Neural cell (in vitro differentiated cells): ENCODE measurements around the gene FRMD1. TPM values are rescaled to one million over a fixed set of nuclear protein-coding genes. Genes with fewer than 3 reads are reported as not detected.

Source experiments
- H2AFZ ChIP-seq: fragments of 200-600, 300-800 bp; sonication (generic), shearing (Covaris generic); 2 replicates; pipeline ENCODE4 v1.6.0; 2014; ENCODE audit warnings: low read depth, mild to moderate bottlenecking, antibody characterized with exemption, low read length, moderate library complexity
- H3F3A ChIP-seq: fragments of 200-600 bp; shearing (Covaris generic); 2 replicates; pipeline ENCODE4 v1.6.1; 2016; ENCODE audit warnings: mild to moderate bottlenecking, moderate library complexity, mixed read lengths, antibody characterized with exemption, low read length; ENCODE audit not compliant: insufficient read depth, poor library complexity, severe bottlenecking
- H3K27ac ChIP-seq: fragments of 200-600, 300-800 bp; sonication (generic), shearing (Covaris generic); 2 replicates; pipeline ENCODE4 v1.5.1; 2014; ENCODE audit warnings: mild to moderate bottlenecking, low read length, moderate library complexity
- H3K27me3 ChIP-seq: fragments of 300-800, 200-600 bp; sonication (generic), shearing (Covaris generic); 2 replicates; pipeline ENCODE4 v1.6.0; 2014; ENCODE audit warnings: mild to moderate bottlenecking, low read depth, low read length, moderate library complexity; ENCODE audit not compliant: insufficient read depth
- H3K36me3 ChIP-seq: fragments of 300-800, 200-600 bp; sonication (generic), shearing (Covaris generic); 2 replicates; pipeline ENCODE4 v1.5.1; 2014; ENCODE audit warnings: mild to moderate bottlenecking, antibody characterized with exemption, low read length, moderate library complexity; ENCODE audit not compliant: insufficient read depth
- H3K4me2 ChIP-seq: fragments of 300-800, 200-600 bp; sonication (generic), shearing (Covaris generic); 2 replicates; pipeline ENCODE4 v1.6.0; 2014; ENCODE audit warnings: mild to moderate bottlenecking, low read length
- H3K4me3 ChIP-seq: fragments of 300-800, 200-600 bp; sonication (generic), shearing (Covaris generic); 2 replicates; pipeline ENCODE4 v1.5.1; 2014; ENCODE audit warnings: mild to moderate bottlenecking, low read length, moderate library complexity
- H3K79me2 ChIP-seq: fragments of 200-600 bp; shearing (Covaris generic); replicated peaks from 2 replicates; pipeline ENCODE4 v1.6.0; 2014; ENCODE audit warnings: mild to moderate bottlenecking, low read length, moderate library complexity; ENCODE audit not compliant: insufficient read depth
- H3K9ac ChIP-seq: fragments of 300-800, 200-600 bp; sonication (generic), shearing (Covaris generic); 2 replicates; pipeline ENCODE4 v1.6.1; 2016; ENCODE audit warnings: mild to moderate bottlenecking, low read length, mixed read lengths
- H3K9me2 ChIP-seq: fragments of 200-600 bp; shearing (Covaris generic); 2 replicates; pipeline ENCODE4 v1.6.1; 2016; ENCODE audit warnings: mild to moderate bottlenecking, low read length, mixed read lengths; ENCODE audit not compliant: insufficient read depth
- H3K9me3 ChIP-seq: fragments of 200-600, 300-800 bp; sonication (generic), shearing (Covaris generic); 2 replicates; pipeline ENCODE4 v1.6.1; 2016; ENCODE audit warnings: mild to moderate bottlenecking, mixed run types, low read length, moderate library complexity, mixed read lengths
- H4K20me1 ChIP-seq: fragments of 200-600 bp; shearing (Covaris generic); 2 replicates; pipeline ENCODE4 v1.6.1; 2016; ENCODE audit warnings: mild to moderate bottlenecking, mixed run types; ENCODE audit not compliant: insufficient read depth
- EP300 ChIP-seq: fragments of 450-650 bp; conservative IDR thresholded peaks from 2 replicates; pipeline ENCODE4 v1.6.1; 2014; ENCODE audit warnings: antibody characterized with exemption, mild to moderate bottlenecking, moderate library complexity; ENCODE audit not compliant: poor library complexity, severe bottlenecking
- EZH2 ChIP-seq: fragments of 200-600, 300-800 bp; shearing (Covaris generic), sonication (generic); IDR thresholded peaks from 2 replicates; pipeline ENCODE4 v1.6.1; 2014; ENCODE audit warnings: antibody characterized with exemption, low read length, borderline replicate concordance, mild to moderate bottlenecking; ENCODE audit not compliant: insufficient read depth, poor library complexity, severe bottlenecking
- MXI1 ChIP-seq: fragments of 450-650 bp; conservative IDR thresholded peaks from 2 replicates; pipeline ENCODE4 v1.6.1; 2014; ENCODE audit warnings: antibody characterized with exemption, mild to moderate bottlenecking; ENCODE audit not compliant: poor library complexity, severe bottlenecking
- POLR2AphosphoS5 ChIP-seq: IDR thresholded peaks from 2 replicates; pipeline ENCODE4 v1.6.1; 2012
- RAD21 ChIP-seq: fragments of 450-650 bp; conservative IDR thresholded peaks from 2 replicates; pipeline ENCODE4 v1.6.1; 2014; ENCODE audit warnings: antibody characterized with exemption, mild to moderate bottlenecking, moderate library complexity
- SMC3 ChIP-seq: fragments of 450-650 bp; conservative IDR thresholded peaks from 2 replicates; pipeline ENCODE4 v1.6.1; 2014; ENCODE audit warnings: antibody characterized with exemption, mild to moderate bottlenecking, moderate library complexity; ENCODE audit not compliant: poor library complexity
- TAF1 ChIP-seq: IDR thresholded peaks from 2 replicates; pipeline ENCODE4 v1.6.1; 2012; ENCODE audit warnings: low read depth
- polyA plus RNA-seq: library from polyadenylated mRNA; depleted of rRNA; stranded (reverse); fragments of >200 nt; gene quantifications from 2 replicates; pipeline ENCODE4 v1.2.3, GENCODE V29; 2014
- TF ChIP-seq, protein P1 (sequence below): IDR thresholded peaks from 2 replicates; pipeline ENCODE4 v1.6.1; 2012; ENCODE audit warnings: borderline replicate concordance
- TF ChIP-seq, protein P2 (sequence below): fragments of 450-650 bp; IDR thresholded peaks from 2 replicates; pipeline ENCODE4 v1.5.1; 2014; ENCODE audit warnings: antibody characterized with exemption, mild to moderate bottlenecking, moderate library complexity; ENCODE audit not compliant: poor library complexity, severe bottlenecking

Gene FRMD1
- polyA plus RNA-seq, 1 donor from 2014 or later = not detected

DNA sequence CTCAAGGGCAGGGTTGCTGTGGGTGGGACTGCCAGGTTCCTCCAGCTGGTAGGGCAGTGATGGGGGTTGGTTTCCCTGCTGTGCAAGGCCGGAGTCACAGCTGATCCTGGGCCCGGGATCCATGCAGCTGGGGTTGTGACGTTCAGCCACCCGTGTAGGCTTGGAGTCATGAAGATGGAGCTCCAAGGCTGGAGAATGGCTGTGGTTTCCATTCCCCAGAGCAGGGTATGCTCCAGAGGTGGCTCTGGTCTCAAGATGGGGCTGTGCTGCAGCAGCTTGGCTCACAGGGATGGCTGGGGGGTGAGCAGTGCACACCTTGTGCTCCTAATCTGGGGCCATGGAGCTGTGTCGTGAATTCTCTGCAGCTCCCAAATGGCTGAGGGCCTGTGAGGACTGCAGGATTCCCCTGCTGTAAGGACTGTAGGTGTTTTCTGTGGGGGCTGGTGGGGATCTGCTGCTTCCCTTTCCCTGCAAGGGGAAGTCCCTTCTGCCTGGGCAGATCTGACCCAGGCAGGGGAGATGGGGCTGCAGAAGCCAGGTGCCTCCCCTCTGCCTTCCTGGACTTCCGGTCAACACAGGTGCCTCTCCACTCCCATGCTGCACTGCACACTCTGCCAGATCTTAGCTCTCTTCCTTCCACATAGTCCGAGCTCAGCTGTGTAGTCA, 65.6 kb downstream of the FRMD1 start:
- Histone ChIP-seq H3F3A (no peaks in the 10 kb centered on the region), H3K36me3 (no peaks in the 10 kb centered on the region), H3K79me2 (no peaks in the 10 kb centered on the region), H3K9me3 (peaks cover 12% of the 10 kb centered on the region), H4K20me1 (no peaks in the 10 kb centered on the region), H3K4me2 (no peak overlapping the region), H3K27ac (no peak overlapping the region), H2AFZ (no peak overlapping the region), H3K9me2 (no peaks in the 10 kb centered on the region), H3K9ac (no peak overlapping the region), H3K4me3 (no peak overlapping the region), H3K27me3 (no peaks in the 10 kb centered on the region)
- no peak for TF ChIP-seq MXI1
- no peak for TF ChIP-seq SMC3
- no peak for TF ChIP-seq EP300
- TF ChIP-seq, protein P1, sequence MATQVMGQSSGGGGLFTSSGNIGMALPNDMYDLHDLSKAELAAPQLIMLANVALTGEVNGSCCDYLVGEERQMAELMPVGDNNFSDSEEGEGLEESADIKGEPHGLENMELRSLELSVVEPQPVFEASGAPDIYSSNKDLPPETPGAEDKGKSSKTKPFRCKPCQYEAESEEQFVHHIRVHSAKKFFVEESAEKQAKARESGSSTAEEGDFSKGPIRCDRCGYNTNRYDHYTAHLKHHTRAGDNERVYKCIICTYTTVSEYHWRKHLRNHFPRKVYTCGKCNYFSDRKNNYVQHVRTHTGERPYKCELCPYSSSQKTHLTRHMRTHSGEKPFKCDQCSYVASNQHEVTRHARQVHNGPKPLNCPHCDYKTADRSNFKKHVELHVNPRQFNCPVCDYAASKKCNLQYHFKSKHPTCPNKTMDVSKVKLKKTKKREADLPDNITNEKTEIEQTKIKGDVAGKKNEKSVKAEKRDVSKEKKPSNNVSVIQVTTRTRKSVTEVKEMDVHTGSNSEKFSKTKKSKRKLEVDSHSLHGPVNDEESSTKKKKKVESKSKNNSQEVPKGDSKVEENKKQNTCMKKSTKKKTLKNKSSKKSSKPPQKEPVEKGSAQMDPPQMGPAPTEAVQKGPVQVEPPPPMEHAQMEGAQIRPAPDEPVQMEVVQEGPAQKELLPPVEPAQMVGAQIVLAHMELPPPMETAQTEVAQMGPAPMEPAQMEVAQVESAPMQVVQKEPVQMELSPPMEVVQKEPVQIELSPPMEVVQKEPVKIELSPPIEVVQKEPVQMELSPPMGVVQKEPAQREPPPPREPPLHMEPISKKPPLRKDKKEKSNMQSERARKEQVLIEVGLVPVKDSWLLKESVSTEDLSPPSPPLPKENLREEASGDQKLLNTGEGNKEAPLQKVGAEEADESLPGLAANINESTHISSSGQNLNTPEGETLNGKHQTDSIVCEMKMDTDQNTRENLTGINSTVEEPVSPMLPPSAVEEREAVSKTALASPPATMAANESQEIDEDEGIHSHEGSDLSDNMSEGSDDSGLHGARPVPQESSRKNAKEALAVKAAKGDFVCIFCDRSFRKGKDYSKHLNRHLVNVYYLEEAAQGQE = no peak
- no peak for TF ChIP-seq EZH2
- no peak for TF ChIP-seq TAF1
- TF ChIP-seq, protein P2, sequence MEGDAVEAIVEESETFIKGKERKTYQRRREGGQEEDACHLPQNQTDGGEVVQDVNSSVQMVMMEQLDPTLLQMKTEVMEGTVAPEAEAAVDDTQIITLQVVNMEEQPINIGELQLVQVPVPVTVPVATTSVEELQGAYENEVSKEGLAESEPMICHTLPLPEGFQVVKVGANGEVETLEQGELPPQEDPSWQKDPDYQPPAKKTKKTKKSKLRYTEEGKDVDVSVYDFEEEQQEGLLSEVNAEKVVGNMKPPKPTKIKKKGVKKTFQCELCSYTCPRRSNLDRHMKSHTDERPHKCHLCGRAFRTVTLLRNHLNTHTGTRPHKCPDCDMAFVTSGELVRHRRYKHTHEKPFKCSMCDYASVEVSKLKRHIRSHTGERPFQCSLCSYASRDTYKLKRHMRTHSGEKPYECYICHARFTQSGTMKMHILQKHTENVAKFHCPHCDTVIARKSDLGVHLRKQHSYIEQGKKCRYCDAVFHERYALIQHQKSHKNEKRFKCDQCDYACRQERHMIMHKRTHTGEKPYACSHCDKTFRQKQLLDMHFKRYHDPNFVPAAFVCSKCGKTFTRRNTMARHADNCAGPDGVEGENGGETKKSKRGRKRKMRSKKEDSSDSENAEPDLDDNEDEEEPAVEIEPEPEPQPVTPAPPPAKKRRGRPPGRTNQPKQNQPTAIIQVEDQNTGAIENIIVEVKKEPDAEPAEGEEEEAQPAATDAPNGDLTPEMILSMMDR = no peak
- TF ChIP-seq RAD21 = no peak
- TF ChIP-seq POLR2AphosphoS5 = no peak

DNA sequence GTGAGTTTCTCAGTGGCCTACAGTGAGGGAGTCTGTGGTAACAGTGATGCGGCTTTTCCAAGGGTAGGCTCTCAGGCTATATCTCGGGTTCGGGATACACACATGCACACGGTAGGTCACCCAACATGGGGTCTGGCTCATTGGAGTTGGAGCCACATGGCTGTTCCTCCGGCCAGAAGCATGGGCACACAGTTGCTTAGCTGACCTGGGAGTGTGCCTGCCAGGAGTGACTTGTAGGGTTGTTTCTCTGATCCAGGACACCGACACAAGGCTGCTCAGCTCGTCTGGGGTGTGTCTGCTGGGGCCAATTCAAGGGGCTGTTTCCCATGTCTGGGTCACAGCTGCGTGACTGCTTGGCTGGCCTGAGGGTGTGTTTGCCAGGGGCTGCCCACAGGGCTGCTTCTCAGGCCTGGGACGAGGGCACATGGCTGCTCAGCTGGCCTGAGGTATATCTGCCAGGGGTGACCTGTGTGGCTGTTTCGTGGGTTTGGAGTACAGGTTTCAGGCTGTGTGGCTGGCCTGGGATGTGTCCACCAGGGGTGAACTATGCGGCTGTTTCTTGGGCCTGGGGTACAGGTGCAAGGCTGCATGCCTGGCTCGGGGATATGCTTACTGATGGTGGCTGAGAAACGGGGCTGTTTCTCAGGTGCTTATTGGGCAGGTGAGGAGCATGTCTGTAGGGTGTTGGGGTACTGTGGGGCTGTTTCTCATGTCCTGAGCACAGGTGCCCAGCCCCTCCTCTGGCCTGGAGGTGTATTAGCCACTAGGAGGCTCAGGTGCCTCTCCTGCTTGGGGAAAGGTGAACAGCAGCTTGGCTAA, 66.4 kb downstream of the FRMD1 start:
- TF ChIP-seq RAD21 (no peak), MXI1 (no peak), SMC3 (no peak), EZH2 (no peak), EP300 (no peak)
- TF ChIP-seq, protein P2 = no peak
- TF ChIP-seq, protein P1 = no peak
- Histone ChIP-seq H3K36me3 (no peaks in the 10 kb centered on the region), H3K9ac (no peak overlapping the region), H3K27ac (no peak overlapping the region), H3K27me3 (no peaks in the 10 kb centered on the region), H3K9me3 (peaks cover 12% of the 10 kb centered on the region), H3K4me2 (no peak overlapping the region), H3K4me3 (no peak overlapping the region), H4K20me1 (no peaks in the 10 kb centered on the region), H3K9me2 (no peaks in the 10 kb centered on the region), H2AFZ (no peak overlapping the region), H3K79me2 (no peaks in the 10 kb centered on the region), H3F3A (no peaks in the 10 kb centered on the region)
